Kidney epithelial cell (primary cell): ENCODE data around the gene JUN. TPM values are rescaled to one million over a fixed set of nuclear protein-coding genes. Genes with fewer than 3 reads are reported as not detected.

Experiments
- DNase-seq: peaks from one replicate; pipeline ENCODE4 v3.0.0-alpha.2; 2010; ENCODE audit warnings: low read depth
- H3K27me3 ChIP-seq: 2 replicates; pipeline ENCODE4 v1.6.0; 2011; ENCODE audit warnings: low read length; ENCODE audit not compliant: control insufficient read depth, insufficient read depth
- H3K36me3 ChIP-seq: 2 replicates; pipeline ENCODE4 v1.5.1; 2011; ENCODE audit warnings: low read length; ENCODE audit not compliant: control insufficient read depth, insufficient read depth
- H3K4me3 ChIP-seq: 2 replicates; pipeline ENCODE4 v1.5.1; 2011; ENCODE audit warnings: low read depth, mild to moderate bottlenecking, control low read depth, low read length
- CTCF ChIP-seq: IDR thresholded peaks from 2 replicates; pipeline ENCODE4 v1.5.1; 2011; ENCODE audit warnings: mild to moderate bottlenecking, moderate library complexity, low read length, control low read depth, inconsistent platforms; ENCODE audit not compliant: insufficient read depth, poor library complexity, severe bottlenecking
- total RNA-seq: library from RNA; depleted of rRNA; stranded (reverse); fragments of >200 nt; gene quantifications from 2 replicates; pipeline ENCODE4 v1.2.3, GENCODE V29; 2015

The JUN gene
- total RNA-seq, 1 donor from 2014 or later = 67.8 TPM

GRCh38 chr1:58746757-58747156, 37.1 kb downstream of the JUN start:
- H3K4me3 ChIP-seq = no peak overlapping the region
- DNase-seq = no peak
- H3K27me3 ChIP-seq = no peaks in the 10 kb centered on the region
- no peaks in the 10 kb centered on the region for H3K36me3 ChIP-seq
- TF ChIP-seq CTCF = no peak

DNA sequence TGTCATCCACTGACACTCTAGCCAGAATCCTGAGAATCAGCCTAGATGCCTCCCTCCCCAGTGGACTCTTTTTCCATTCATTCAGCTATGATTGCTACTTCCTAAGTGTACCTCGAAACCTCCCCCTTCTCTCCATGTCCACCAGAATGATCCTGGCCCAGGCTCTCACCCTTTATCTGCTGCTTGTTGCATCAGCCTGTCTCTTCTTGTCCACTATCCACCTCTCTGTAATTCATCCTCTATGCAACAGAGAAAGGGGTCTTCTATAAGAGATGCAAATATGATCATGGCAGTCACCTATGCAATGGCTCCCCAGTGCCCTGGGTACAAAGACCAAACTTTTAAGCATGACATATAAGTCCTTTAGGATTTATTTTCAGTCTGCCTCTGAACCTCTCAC, 37.7 kb downstream of the JUN start:
- no peaks in the 10 kb centered on the region for H3K27me3 ChIP-seq
- no peak for DNase-seq
- TF ChIP-seq CTCF = no peak

DNA sequence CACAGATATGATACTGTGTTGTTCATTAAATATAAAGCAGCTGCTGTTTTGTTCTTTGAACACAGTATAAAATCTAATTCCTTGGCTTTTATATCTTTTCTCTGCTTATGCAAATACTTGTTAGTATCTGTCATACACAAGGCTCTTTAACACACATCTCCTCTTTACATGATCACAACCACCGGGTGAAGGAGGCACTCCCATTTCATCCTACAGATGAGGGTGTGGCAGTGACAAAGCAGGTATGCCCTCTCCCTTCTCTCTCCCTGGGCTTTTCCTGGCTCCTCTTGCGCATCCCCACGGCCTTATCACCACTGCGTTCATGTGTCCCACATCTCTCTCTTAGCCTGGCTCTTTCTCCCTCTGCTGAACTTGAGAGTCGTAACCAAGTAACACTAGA, 38.2 kb downstream of the JUN start:
- Histone ChIP-seq H3K4me3 (no peak overlapping the region), H3K36me3 (no peaks in the 10 kb centered on the region), H3K27me3 (no peaks in the 10 kb centered on the region)
- DNase-seq = no peak
- TF ChIP-seq CTCF = no peak

More for the DNA sequence above, 37.7 kb downstream of the JUN start:
- Histone ChIP-seq H3K36me3 (no peaks in the 10 kb centered on the region), H3K4me3 (no peak overlapping the region)

DNA sequence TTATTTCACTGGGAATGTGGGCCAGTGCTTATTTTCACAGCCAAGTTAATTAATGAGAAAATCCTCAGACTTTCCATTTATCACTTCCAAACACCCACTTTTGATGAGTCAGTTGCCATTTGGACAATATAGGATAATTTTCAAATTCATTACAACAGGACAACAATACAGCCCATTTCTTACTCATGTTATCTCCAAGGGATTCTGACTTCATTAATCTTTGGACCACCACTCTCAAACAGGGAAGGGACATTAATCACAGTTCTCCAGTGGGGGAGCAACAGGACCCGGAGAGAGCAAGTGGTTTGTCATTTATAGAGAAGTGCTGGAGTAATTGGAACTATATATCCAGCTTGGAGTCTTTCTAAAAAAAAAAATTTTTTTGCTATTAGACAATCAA, 38.7 kb downstream of the JUN start:
- no peaks in the 10 kb centered on the region for H3K36me3 ChIP-seq
- H3K4me3 ChIP-seq = no peak overlapping the region
- no peaks in the 10 kb centered on the region for H3K27me3 ChIP-seq
- no peak for TF ChIP-seq CTCF
- DNase-seq = no peak

DNA sequence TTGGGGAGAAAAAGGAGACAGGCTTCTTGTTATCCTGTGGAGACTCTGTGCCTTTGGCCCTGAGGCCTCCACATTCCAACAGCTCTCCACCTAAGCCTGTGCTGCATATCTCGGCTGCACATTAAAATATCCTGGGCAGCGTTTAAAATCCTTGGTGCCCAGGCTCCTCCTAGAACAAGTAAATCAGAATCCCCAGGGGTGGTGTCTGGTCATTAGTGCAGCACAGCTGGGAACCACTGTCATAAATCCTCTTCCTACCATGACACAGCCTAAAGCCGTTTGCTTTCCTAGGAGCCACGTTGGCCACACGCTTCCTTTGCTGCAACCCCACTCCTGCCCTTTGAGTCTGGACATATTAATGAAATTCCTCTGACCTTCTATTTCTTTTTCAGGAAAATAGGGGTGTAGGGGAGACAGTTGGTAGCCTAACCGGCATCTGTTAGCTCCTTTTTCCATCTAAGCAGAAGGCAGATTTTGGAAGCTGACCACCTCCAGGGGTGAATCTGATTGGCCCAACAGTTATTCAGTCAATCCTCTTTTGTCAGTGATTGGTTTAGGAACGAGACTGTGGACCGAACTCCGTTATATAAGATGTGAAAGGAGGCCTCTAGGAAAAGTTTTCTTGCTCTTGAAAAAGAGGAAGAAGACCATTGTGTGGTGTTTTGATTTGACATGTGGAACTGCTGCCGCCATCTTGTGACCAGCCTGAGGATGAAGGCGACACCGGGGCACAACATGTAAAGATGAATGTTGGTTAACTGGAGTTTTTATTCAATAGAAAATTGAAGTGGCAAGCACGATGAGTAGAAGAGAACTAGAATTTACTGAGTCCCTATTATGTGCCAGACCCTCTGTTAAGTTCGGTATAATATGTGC, 41.9 kb downstream of the JUN start:
- H3K36me3 ChIP-seq = no peaks in the 10 kb centered on the region
- no peak for TF ChIP-seq CTCF
- H3K4me3 ChIP-seq = no peak overlapping the region
- no peak for DNase-seq
- H3K27me3 ChIP-seq = no peaks in the 10 kb centered on the region
